KMS-11 (cell line): ENCODE results near the gene C1orf35.
A peak's percentile ranks its signal among the peaks of the same experiment; 100 is the strongest.

Source experiments
- H2AFZ ChIP-seq: fragments of 200-600 bp; sonication (generic); 2 replicates; pipeline ENCODE4 v1.6.1; 2016; ENCODE audit warnings: antibody characterized with exemption, mixed run types, low read depth
- H3K27ac ChIP-seq: fragments of 200-600 bp; sonication (generic); 2 replicates; pipeline ENCODE4 v1.6.1; 2016; ENCODE audit warnings: mild to moderate bottlenecking, mixed run types
- H3K27me3 ChIP-seq: fragments of 200-600 bp; sonication (generic); 2 replicates; pipeline ENCODE4 v1.6.1; 2017; ENCODE audit warnings: mild to moderate bottlenecking, low read depth, mixed run types, moderate library complexity; ENCODE audit not compliant: insufficient read depth
- H3K36me3 ChIP-seq: fragments of 200-600 bp; sonication (generic); 2 replicates; pipeline ENCODE4 v1.6.1; 2017; ENCODE audit warnings: mild to moderate bottlenecking, mixed run types; ENCODE audit not compliant: insufficient read depth
- H3K4me1 ChIP-seq: fragments of 200-600 bp; sonication (generic); 2 replicates; pipeline ENCODE4 v1.6.1; 2016; ENCODE audit warnings: mild to moderate bottlenecking, low read depth, mixed run types; ENCODE audit not compliant: poor library complexity, severe bottlenecking
- H3K4me2 ChIP-seq: fragments of 200-600 bp; sonication (generic); 2 replicates; pipeline ENCODE4 v1.7.0; 2016; ENCODE audit warnings: mild to moderate bottlenecking, mixed run types
- H3K4me3 ChIP-seq: fragments of 200-600 bp; sonication (generic); IDR thresholded peaks from 2 replicates; pipeline ENCODE4 v1.6.1; 2017; ENCODE audit warnings: low read depth, low read length, mixed read lengths; ENCODE audit not compliant: insufficient read depth
- H3K79me2 ChIP-seq: fragments of 200-600 bp; sonication (generic); 2 replicates; pipeline ENCODE4 v1.6.1; 2016; ENCODE audit warnings: low read depth, mixed run types; ENCODE audit not compliant: insufficient read depth
- H3K9ac ChIP-seq: fragments of 200-600 bp; sonication (generic); 2 replicates; pipeline ENCODE4 v1.6.1; 2016; ENCODE audit warnings: mild to moderate bottlenecking, mixed run types
- H4K20me1 ChIP-seq: fragments of 200-600 bp; sonication (generic); 2 replicates; pipeline ENCODE4 v1.6.1; 2016; ENCODE audit warnings: mild to moderate bottlenecking, mixed run types; ENCODE audit not compliant: insufficient read depth
- CTCF ChIP-seq: fragments of 200-600 bp; sonication (generic); conservative IDR thresholded peaks from 2 replicates; pipeline ENCODE4 v1.6.1; 2017; ENCODE audit warnings: low read depth, mild to moderate bottlenecking, antibody characterized with exemption, low read length, moderate library complexity, mixed read lengths

Gene C1orf35

DNA sequence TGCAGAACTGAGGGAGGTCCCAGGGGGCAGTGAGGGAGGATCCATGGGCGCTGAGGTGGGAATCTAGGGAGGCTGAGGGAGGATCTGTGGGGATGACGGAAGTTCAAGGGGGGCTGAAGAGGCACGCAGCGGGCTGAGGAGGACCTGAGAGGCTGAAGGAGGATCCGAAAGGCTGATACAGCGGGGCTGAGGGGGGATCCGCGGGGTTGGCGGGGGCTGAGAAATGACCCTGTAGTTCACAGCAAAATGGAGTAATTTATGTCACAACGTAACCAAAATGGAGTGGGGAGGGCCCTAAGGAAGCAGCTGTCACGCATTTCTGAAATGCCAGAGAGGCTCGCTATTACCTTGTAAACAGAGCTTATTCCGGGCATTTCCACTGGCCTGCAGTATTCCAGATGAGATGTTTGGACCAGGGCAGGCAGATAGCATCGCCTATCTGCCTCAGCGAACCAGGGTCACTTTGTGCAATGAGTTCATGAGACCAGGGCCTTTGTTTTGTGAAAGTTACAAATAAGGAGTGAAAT is 6.9 kb upstream of the C1orf35 start:
- Histone ChIP-seq H3K79me2 (peaks cover 15% of the 10 kb centered on the region; the same call in 1 of the 2 replicates), H4K20me1 (no peaks in the 10 kb centered on the region), H2AFZ (peak overlapping the region; percentile 77), H3K27me3 (no peaks in the 10 kb centered on the region), H3K9ac (peak overlapping the region; percentile 86), H3K4me3 (peak overlapping the region; percentile 9), H3K36me3 (no peaks in the 10 kb centered on the region; the same call in 1 of the 2 replicates), H3K4me1 (peaks cover 39% of the 10 kb centered on the region), H3K27ac (peak overlapping the region; percentile 37; the same call in 1 of the 2 replicates), H3K4me2 (peak overlapping the region; percentile 74)
- TF ChIP-seq CTCF = no peak

DNA sequence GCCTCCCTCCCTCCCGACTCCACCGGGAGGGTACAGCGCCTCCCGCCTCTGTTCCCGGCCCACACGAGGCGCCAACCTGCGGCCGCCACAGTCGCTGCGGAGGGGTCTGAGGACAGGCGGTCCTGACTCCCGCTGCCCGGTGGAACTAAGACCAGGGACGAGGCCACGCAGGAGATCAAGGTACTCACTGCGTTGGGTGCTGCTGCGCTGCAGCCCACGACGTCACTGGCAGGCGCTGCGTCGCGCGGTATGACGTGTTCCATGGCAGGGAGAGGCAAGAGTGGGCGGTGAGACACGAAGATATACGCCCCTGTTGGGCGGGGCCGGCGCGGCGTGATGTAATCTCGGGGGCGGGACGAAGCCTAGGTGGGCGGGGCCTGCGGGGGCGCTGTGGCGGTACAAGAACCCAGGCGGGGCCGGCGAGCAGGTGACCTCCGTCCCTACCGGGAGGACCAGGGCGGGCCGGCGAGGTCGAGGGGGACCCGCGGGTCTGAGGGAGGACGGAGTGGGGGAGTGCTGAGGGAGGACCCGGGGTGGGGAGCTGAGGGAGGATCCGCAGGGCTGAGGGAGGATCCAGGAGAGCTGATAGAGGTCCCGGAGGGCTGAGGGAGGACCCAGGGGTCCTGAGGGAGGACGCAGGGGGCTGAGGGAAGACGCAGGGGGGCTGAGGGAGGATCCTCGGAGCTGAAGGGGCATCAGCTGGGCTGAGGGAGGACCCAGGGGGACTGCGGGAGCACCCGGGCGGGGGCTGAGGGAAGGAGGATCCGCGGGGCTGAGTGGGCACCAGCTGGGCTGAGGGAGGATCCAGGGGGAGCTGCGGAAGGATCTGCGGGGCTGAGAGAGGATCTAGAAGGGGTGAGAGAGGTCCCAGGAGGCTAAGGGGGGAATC is 6.2 kb upstream of the C1orf35 start, which contains the start of gene MRPL55:
Gene MRPL55, minus strand, starts transcription at position 227 of the 889 bp plus-strand sequence. CDS start 1,039 bp downstream, outside the sequence.
- Histone ChIP-seq H3K27ac (peak within 1 kb of the TSS; percentile 37), H3K9ac (peak within 1 kb of the TSS; percentile 86), H3K36me3 (no peaks in the 10 kb centered on the region; the same call in 1 of the 2 replicates), H3K4me1 (peaks cover 39% of the 10 kb centered on the region), H4K20me1 (no peaks in the 10 kb centered on the region), H3K4me3 (peak within 1 kb of the TSS; percentile 94), H2AFZ (peak within 1 kb of the TSS; percentile 77), H3K79me2 (peaks cover 15% of the 10 kb centered on the region; the same call in 1 of the 2 replicates), H3K27me3 (no peaks in the 10 kb centered on the region), H3K4me2 (peak within 1 kb of the TSS; percentile 89)
- no peak for TF ChIP-seq CTCF

- peaks cover 39% of the 10 kb centered on the region for H3K4me1 ChIP-seq
- H3K4me3 ChIP-seq = peak overlapping the region; percentile 94
- peaks cover 15% of the 10 kb centered on the region; the same call in 1 of the 2 replicates for H3K79me2 ChIP-seq
- H3K27ac ChIP-seq = peak overlapping the region; percentile 35
- H3K9ac ChIP-seq = peak overlapping the region; percentile 86
- no peaks in the 10 kb centered on the region for H4K20me1 ChIP-seq
- H3K4me2 ChIP-seq = peak overlapping the region; percentile 89
- no peaks in the 10 kb centered on the region for H3K27me3 ChIP-seq
- peak overlapping the region; percentile 77 for H2AFZ ChIP-seq
- no peak for TF ChIP-seq CTCF
- H3K36me3 ChIP-seq = no peaks in the 10 kb centered on the region; the same call in 1 of the 2 replicates
Observed at GRCh38 chr1:228108742-228109072, 5.6 kb upstream of the C1orf35 start.

DNA sequence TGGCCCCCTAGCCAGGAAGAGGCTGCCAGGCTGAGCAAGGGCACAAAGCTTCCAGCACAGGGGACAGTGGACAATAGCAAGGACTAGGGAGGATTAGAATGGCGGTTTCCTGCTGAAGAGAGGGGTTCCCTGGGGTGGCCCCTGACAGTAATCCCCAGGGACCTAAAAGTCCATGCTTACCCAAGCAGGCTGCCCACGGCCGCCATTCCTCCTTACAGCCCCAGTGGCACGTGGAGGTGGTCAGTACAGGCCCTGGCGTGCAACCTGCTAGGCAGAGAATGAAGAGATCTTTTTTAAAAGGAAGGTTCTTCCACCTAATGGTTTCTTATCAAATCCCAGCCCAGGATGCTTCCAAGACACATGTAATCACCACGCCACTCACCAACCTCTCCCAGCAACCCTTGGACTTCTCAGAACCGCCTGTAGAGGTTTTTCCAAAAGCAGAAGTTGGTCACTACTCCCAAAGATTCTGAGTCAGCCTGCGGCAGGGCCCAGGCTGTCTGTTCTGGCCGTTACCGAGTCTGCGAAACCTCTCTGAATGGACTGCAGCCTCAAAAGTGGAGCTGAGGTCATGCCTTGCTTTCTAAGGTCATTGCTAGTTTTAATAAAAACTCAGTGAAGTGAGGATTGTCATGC is 5.0 kb upstream of the C1orf35 start:
- H3K4me2 ChIP-seq = peak overlapping the region; percentile 89
- H3K4me1 ChIP-seq = peaks cover 38% of the 10 kb centered on the region
- no peaks in the 10 kb centered on the region for H4K20me1 ChIP-seq
- peak overlapping the region; percentile 86; the same call in 1 of the 2 replicates for H3K9ac ChIP-seq
- no peaks in the 10 kb centered on the region; the same call in 1 of the 2 replicates for H3K36me3 ChIP-seq
- TF ChIP-seq CTCF = no peak
- peak overlapping the region; percentile 35; the same call in 1 of the 2 replicates for H3K27ac ChIP-seq
- H3K79me2 ChIP-seq = peaks cover 15% of the 10 kb centered on the region; the same call in 1 of the 2 replicates
- H2AFZ ChIP-seq = no peak overlapping the region
- no peaks in the 10 kb centered on the region for H3K27me3 ChIP-seq
- no peak overlapping the region for H3K4me3 ChIP-seq
